Activated naive CD8-positive, alpha-beta T cell treated with anti-CD3 and anti-CD28 coated beads, Interleukin-2, amount 10 ng/mL, durations not matched to agents 7 days and 5 days (primary cell): ENCODE results near the gene CD19. TPM values are rescaled to one million over a fixed set of nuclear protein-coding genes. Genes with fewer than 3 reads are reported as not detected.

ENCODE experiments used
- ATAC-seq: fragments of 150-1000 bp; cut with Tn5 transposase; one replicate; pipeline ENCODE4 v1.10.0; 2021; ENCODE audit warnings: low read depth, moderate library complexity
- POLR2A ChIA-PET: fragments of 350-600 bp; sonication (Branson Sonifier 250); formaldehyde crosslinking; loops from one replicate; lab custom pipeline; 2021; ENCODE audit warnings: antibody characterized with exemption; lab: Charles Lee
- DNase-seq: peaks from one replicate; pipeline ENCODE4 v3.0.0; 2021
- H3K27ac Mint-ChIP-seq: one replicate; pipeline ENCODE4 v1.8.0; 2022; ENCODE audit warnings: mild to moderate bottlenecking, mixed read lengths
- H3K27me3 Mint-ChIP-seq: one replicate; pipeline ENCODE4 v1.8.0; 2022; ENCODE audit warnings: mild to moderate bottlenecking, moderate library complexity, mixed read lengths
- H3K36me3 Mint-ChIP-seq: one replicate; pipeline ENCODE4 v1.8.0; 2021; ENCODE audit warnings: mild to moderate bottlenecking, mixed read lengths
- H3K4me1 Mint-ChIP-seq: one replicate; pipeline ENCODE4 v1.8.0; 2021; ENCODE audit warnings: mixed read lengths
- H3K4me3 Mint-ChIP-seq: one replicate; pipeline ENCODE4 v1.8.0; 2022; ENCODE audit warnings: mild to moderate bottlenecking, moderate library complexity, mixed read lengths
- H3K9me3 Mint-ChIP-seq: one replicate; pipeline ENCODE4 v1.8.0; 2021; ENCODE audit warnings: mixed read lengths
- total RNA-seq, 2 experiments: library from RNA; stranded (reverse); gene quantifications; one replicate each; pipeline ENCODE4 v1.2.3, GENCODE V29; 2021

CD19 gene
- total RNA-seq, 2 experiments from 2014 or later, result 0.40 to 0.83 TPM

DNA sequence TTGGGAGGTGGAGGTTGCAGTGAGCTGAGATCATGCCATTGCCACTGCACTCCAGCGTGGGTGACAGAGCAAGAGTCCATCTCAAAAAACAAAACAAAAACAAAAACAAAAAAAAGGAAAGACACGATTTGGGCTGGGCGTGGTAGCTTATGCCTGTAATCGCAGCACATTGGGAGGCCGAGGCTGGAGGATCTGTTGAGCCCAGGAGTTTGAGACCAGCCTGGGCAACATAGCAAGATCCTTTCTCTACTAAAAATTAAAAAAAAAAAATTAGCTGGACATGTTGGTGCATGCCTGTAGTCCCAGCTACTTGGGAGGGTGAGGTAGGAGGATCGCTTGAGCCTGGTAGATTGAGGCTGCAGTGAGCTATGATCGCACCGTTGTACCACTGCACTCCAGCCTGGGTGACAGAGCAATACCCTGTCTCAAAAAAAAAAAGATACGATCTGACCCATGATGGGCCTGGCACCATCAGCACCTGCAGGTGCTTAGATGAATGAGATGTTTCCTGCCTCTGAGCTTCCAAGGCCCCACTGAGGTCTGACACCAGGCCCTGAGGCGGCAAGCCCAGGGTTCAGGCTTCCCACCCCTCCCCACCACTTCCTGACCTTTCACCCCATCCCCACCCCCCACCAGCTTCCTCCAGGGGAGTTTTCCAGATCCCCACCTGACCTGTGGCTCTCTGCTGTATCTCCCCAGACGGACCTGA lies 31.7 kb upstream of the CD19 start:
- Mint-ChIP-seq H3K9me3 (no peaks in the 10 kb centered on the region), H3K27ac (no peak overlapping the region), H3K4me1 (no peaks in the 10 kb centered on the region), H3K36me3 (no peaks in the 10 kb centered on the region), H3K4me3 (no peak overlapping the region), H3K27me3 (no peaks in the 10 kb centered on the region)
- no peak for DNase-seq
- ATAC-seq, result no peak
- POLR2A ChIA-PET, result interaction anchor here (0.7 to 1.0 kb wide), 2 partner anchors 19 to 52 kb away, joined by 3 read pairs; no protein-coding TSS in a partner anchor

DNA sequence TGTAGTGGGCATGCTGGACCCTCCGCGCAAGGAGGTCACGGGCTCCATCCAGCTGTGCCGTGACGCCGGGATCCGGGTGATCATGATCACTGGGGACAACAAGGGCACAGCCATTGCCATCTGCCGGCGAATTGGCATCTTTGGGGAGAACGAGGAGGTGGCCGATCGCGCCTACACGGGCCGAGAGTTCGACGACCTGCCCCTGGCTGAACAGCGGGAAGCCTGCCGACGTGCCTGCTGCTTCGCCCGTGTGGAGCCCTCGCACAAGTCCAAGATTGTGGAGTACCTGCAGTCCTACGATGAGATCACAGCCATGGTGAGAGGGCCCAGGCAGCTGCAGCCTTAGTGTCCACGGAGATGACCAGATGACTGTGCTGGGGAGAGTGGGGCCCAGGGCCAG lies 31.2 kb upstream of the CD19 start:
- no peak overlapping the region for H3K27ac Mint-ChIP-seq

DNA sequence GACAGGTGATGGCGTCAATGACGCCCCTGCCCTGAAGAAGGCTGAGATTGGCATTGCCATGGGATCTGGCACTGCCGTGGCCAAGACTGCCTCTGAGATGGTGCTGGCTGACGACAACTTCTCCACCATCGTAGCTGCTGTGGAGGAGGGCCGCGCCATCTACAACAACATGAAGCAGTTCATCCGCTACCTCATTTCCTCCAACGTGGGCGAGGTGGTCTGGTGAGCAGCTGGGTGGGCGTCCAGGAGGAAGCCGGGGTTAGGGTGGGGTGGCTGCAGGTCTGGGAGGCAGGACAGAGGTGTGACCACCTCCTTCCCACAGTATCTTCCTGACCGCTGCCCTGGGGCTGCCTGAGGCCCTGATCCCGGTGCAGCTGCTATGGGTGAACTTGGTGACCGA lies 29.9 kb upstream of the CD19 start:
- Mint-ChIP-seq H3K27me3 (no peaks in the 10 kb centered on the region), H3K4me1 (no peaks in the 10 kb centered on the region), H3K27ac (no peak overlapping the region), H3K36me3 (no peaks in the 10 kb centered on the region), H3K4me3 (no peak overlapping the region), H3K9me3 (no peaks in the 10 kb centered on the region)
- DNase-seq, result no peak
- no peak for ATAC-seq
- POLR2A ChIA-PET, result interaction anchor here (1.0 to 1.5 kb wide), 3 partner anchors 12 to 22 kb away, joined by 3 to 5 read pairs (median 4); no protein-coding TSS in a partner anchor

More for the DNA sequence above, 31.2 kb upstream of the CD19 start:
- Mint-ChIP-seq H3K27me3 (no peaks in the 10 kb centered on the region), H3K9me3 (no peaks in the 10 kb centered on the region), H3K36me3 (no peaks in the 10 kb centered on the region), H3K4me1 (no peaks in the 10 kb centered on the region), H3K4me3 (no peak overlapping the region)
- no peak for ATAC-seq
- POLR2A ChIA-PET, result interaction anchor here (1.0 kb wide), 1 partner anchor 51 kb away, joined by 3 read pairs; no protein-coding TSS in a partner anchor
- DNase-seq, result no peak

DNA sequence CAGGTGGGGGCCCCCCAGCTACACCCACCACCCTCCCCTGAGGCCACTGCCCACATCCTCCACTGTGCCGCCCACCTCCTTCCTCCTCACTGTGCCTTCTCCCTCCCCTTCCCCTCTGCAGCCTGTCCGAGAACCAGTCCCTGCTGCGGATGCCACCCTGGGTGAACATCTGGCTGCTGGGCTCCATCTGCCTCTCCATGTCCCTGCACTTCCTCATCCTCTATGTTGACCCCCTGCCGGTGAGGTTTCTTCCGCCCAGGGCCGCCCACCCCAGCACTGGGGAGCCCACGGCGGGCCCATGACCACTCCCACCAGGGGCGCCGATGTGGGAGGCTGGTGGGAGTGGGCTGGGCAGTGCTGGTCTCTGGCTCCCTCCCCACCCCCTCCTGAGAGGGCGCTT lies 28.9 kb upstream of the CD19 start:
- Mint-ChIP-seq H3K27ac (no peak overlapping the region), H3K4me3 (no peak overlapping the region)
- no peak for ATAC-seq

DNA sequence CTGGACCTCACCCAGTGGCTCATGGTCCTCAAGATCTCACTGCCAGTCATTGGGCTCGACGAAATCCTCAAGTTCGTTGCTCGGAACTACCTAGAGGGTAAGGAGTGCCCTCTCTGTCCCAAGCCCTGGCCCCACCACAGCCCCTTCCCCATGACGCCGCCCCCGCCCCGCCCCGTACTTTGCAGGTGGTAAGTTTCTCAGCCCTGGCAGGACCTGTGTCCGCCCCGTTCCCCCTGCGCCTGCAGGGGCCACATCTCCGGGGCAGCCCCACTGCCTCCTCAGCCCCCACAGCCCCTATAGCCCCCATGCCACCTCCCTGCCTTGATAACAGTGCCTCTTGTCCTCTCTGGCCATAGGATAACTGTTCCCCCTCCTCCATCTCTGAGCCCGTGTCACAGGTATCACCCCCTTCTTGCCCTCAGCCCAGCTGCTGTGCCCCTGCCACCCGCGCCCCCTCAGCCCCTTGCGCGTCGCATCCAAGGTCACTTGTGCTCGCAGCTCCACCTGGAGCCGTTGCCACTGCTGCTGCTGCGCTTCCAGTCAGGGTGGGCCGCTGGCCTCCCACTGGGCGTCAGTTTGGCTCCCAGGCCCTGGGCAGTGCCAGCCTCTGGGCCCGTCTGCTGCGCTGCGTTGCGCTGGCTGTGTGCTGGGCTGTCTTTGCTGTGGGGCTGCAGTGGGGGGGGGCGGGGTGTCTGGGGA lies 28.3 kb upstream of the CD19 start:
- no peaks in the 10 kb centered on the region for H3K27me3 Mint-ChIP-seq
- H3K9me3 Mint-ChIP-seq, result no peaks in the 10 kb centered on the region
- POLR2A ChIA-PET, result no interaction called here
- H3K27ac Mint-ChIP-seq, result no peak overlapping the region
- DNase-seq (no peak), ATAC-seq (no peak)
- H3K4me3 Mint-ChIP-seq, result no peak overlapping the region
- no peaks in the 10 kb centered on the region for H3K36me3 Mint-ChIP-seq
- no peaks in the 10 kb centered on the region for H3K4me1 Mint-ChIP-seq

More for the DNA sequence above, 28.9 kb upstream of the CD19 start:
- DNase-seq, result no peak
- no peaks in the 10 kb centered on the region for H3K9me3 Mint-ChIP-seq
- no peaks in the 10 kb centered on the region for H3K27me3 Mint-ChIP-seq
- H3K4me1 Mint-ChIP-seq, result no peaks in the 10 kb centered on the region
- POLR2A ChIA-PET, result interaction anchor here (1.0 to 1.5 kb wide), 3 partner anchors 11 to 23 kb away, joined by 3 to 5 read pairs (median 4); no protein-coding TSS in a partner anchor
- no peaks in the 10 kb centered on the region for H3K36me3 Mint-ChIP-seq

DNA sequence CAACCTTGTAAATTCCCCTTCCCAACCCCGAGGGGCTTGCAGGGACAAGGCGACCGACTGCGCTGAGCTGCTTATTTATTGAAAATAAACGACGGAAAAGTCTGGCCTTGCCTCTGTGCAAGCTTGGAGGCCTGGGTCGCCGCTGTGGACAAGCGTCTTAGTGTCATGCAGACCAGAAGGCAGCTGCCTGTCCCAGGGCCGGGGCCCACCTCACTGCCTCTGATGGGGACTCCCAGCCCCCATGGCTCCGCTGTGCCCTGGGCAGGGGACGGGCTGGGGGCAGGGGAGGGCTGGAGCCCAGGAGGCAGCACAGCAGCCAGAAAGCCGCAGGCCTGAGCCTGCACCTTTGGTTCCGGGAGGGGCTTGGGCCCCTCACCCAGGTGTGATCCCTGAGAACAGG lies 27.4 kb upstream of the CD19 start:
- POLR2A ChIA-PET, result no interaction called here
- H3K4me3 Mint-ChIP-seq, result no peak overlapping the region
- no peaks in the 10 kb centered on the region for H3K27me3 Mint-ChIP-seq
- H3K4me1 Mint-ChIP-seq, result no peaks in the 10 kb centered on the region
- no peaks in the 10 kb centered on the region for H3K36me3 Mint-ChIP-seq
- no peaks in the 10 kb centered on the region for H3K9me3 Mint-ChIP-seq
- no peak for ATAC-seq
- H3K27ac Mint-ChIP-seq, result no peak overlapping the region
- DNase-seq, result no peak

DNA sequence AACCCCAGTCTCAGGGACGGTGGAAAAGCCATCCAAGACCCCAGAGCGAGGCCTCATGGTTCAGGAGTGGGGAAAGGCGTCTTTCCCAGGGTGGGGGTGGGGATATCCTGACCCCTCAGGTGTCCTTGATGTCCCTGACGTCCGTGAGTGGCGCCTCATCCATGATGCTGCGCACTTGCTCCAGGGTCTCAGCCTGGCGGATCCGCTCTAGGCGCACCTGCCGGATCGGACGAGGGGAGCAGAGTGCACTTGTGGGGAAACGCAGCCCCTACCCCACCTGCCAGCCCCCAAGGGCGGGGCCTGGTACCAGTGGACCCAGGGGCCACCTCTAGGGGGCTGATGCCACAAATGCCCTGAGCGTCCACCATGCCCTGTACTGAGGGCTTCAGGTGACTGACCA lies 26.9 kb upstream of the CD19 start:
- ATAC-seq (no peak), DNase-seq (no peak)
- Mint-ChIP-seq H3K4me3 (no peak overlapping the region), H3K27ac (no peak overlapping the region), H3K36me3 (no peaks in the 10 kb centered on the region), H3K9me3 (no peaks in the 10 kb centered on the region), H3K4me1 (no peaks in the 10 kb centered on the region), H3K27me3 (no peaks in the 10 kb centered on the region)
- POLR2A ChIA-PET, result no interaction called here

DNA sequence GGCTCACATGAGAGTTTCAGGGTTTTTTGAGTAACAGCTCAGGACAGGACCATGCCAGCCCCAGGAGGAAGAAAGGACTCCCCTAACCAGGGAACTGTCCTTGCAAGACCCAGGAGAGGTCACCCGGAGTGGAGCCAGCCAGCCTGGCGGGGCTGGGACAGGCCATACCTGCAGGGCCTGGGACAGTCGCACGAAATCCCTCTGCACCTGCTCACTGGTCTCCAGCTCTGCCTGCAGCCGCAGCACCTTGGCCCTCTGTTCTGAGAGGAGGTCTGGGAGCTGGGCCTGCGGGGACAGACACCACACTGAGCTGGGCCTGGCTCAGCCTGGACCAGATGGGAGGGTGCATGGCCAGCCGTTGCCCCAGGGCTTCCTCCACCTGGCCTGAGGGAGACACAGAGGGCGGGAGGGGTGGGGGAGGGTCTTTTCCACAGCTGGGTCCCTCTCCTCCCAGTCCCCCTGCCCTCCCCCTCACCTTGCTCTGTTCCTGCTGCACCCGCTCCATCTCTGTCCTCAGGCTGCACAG lies 26.5 kb upstream of the CD19 start:
- H3K9me3 Mint-ChIP-seq, result no peaks in the 10 kb centered on the region
- H3K27ac Mint-ChIP-seq, result no peak overlapping the region
- no peak for DNase-seq
- no peaks in the 10 kb centered on the region for H3K36me3 Mint-ChIP-seq
- no peaks in the 10 kb centered on the region for H3K4me1 Mint-ChIP-seq
- H3K4me3 Mint-ChIP-seq, result no peak overlapping the region
- POLR2A ChIA-PET, result no interaction called here
- no peaks in the 10 kb centered on the region for H3K27me3 Mint-ChIP-seq
- ATAC-seq, result no peak

DNA sequence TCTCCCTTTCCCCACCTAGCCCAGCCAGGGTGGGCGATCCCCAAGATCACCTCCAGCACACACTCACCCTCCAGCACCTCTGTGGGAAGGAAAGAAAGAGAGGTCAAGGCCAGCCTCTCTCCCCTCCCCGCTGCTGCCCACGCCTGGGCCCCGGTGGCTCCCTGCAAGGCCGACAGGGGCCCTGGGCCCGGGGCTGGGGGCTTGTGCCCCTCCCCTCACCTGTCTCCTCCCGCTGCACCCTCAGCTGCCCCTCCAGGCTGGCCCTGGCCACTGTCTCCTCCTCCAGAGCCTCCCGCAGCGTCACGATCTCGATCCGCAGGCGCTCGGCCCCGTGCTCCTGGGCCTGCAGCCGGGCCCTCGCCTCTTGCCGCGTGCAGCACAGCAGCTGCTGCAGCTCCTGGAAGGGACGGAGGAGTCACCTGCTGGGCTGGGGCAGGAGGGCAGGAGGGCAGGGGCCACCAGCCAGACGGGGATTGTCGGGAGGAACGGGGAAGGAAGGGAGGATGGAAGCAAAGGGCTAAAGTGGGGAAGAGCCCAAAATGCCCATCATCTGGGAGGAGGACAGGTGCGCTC lies 25.9 kb upstream of the CD19 start:
- no peak for DNase-seq
- H3K4me3 Mint-ChIP-seq, result no peak overlapping the region
- no peaks in the 10 kb centered on the region for H3K27me3 Mint-ChIP-seq
- no peak overlapping the region for H3K27ac Mint-ChIP-seq
- POLR2A ChIA-PET, result no interaction called here
- no peaks in the 10 kb centered on the region for H3K4me1 Mint-ChIP-seq
- no peak for ATAC-seq
- no peaks in the 10 kb centered on the region for H3K9me3 Mint-ChIP-seq
- H3K36me3 Mint-ChIP-seq, result no peaks in the 10 kb centered on the region

DNA sequence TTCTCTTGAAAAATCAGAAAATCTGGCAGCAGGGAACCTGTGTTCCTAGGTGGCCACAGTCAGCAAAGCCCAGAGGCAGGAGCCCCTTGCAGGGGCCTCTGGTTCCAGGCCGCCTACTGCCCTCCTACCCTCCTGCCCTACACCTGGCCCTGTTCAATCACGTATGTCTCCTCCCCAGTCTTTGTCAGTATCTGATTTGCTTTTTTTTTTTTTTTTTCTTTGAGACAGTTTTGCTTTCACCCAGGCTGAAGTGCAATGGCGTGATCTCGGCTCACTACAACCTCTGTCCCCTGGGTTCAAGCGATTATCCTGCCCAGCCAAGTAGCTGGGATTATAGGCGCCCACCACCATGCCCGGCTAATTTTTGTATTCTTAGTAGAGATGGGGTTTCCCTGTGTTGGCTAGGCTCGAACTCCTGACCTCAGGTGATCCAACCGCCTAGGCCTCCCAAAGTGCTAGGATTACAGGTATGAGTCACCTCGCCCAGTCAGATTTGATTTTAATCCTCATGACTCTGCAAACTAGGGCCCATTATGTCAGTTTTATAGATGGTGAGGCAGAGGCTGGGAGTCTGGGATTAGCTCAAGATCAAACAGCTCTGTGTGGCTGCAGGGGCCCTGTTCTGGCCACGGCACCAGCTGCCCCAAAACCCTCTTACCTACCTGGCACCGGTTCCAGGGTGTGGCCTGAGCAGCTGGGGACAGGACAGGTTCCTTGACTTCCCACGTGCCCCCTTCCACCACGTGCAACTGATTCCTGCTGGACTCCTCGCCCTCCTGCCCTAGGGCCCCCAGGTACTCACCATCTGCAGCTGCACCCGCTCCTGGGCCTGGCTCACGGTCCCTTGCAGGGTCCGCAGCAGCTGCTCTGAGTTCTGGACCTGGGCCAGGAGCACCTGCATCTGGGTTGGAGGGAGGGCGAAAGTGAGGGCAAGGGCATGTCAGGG lies 21.4 kb upstream of the CD19 start:
- Mint-ChIP-seq H3K36me3 (peaks cover 6% of the 10 kb centered on the region), H3K4me1 (no peaks in the 10 kb centered on the region), H3K9me3 (no peaks in the 10 kb centered on the region), H3K4me3 (no peak overlapping the region), H3K27me3 (no peaks in the 10 kb centered on the region), H3K27ac (no peak overlapping the region)
- POLR2A ChIA-PET, result interaction anchor here (0.7 kb wide), 1 partner anchor 71 kb away, joined by 3 read pairs; no protein-coding TSS in a partner anchor
- DNase-seq (no peak), ATAC-seq (no peak)

DNA sequence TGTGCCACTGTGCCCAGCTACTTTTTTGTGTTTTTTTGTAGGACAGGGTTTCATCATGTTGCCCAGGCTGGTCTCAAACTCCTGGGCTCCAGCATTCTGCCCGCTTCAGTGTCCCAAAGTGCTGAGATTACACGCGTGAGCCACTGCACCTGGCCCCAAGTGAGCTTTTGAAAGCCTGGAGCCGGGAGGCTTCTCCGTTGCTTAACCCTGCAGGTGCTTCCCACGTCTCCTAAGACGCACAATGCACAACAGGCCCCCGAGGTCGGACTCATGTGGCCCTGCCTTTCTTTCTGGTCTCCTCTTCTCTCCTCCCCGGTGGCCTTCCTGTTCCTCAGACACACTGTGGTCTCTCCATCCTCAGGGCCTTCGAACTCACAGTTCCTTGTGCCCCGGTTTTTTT lies 19.2 kb upstream of the CD19 start:
- POLR2A ChIA-PET, result interaction anchor here (1.0 kb wide), 1 partner anchor 11 kb away, joined by 3 read pairs; no protein-coding TSS in a partner anchor
- no peak overlapping the region for H3K27ac Mint-ChIP-seq

DNA sequence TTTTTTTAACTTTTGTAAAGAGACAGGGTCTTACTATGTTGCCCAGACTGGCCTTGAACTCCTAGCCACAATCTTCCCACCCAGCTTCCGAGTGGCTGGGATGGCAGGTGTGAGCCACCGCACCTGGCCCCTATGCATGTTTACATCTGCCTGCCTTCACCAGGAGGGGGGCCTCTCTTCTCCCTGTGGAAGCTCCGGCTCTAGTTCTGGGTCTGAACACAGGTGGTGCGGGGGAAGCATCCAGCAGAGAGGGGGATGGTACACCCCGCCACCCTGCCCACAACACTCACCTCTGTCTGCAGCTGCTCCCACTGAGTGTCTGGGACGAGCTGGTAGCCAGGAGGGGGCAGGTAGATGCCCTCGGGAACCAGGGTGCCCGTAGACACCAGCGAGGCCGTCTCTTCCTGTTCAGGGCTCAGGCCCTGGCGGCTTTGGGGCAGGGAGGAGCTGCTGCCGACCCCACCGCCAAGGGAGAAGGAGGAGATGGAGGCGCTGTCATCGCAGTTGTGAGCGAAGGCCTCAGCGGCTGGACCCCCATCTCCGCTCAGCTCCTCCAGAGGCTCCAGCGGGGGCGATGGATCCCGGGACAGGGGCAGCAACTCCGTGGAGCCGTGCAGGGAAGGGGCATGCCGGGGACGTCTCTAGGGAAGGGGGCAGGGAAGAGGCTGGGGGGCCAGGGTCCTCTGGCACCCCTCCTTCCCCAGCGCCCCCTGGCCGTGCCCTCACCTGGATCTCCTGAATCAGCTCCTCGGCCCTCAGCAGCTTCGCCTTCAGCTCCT lies 17.6 kb upstream of the CD19 start:
- peaks cover 3% of the 10 kb centered on the region for H3K4me1 Mint-ChIP-seq
- H3K9me3 Mint-ChIP-seq, result no peaks in the 10 kb centered on the region
- H3K27me3 Mint-ChIP-seq, result no peaks in the 10 kb centered on the region
- POLR2A ChIA-PET, result interaction anchor here (1.0 to 1.4 kb wide), 2 partner anchors 12 to 91 kb away, joined by 4 to 6 read pairs; partner anchors contain the start of gene ATXN2L
- no peak overlapping the region for H3K4me3 Mint-ChIP-seq
- DNase-seq (no peak), ATAC-seq (no peak)
- H3K36me3 Mint-ChIP-seq, result peaks cover 12% of the 10 kb centered on the region
- H3K27ac Mint-ChIP-seq, result no peak overlapping the region

More for the DNA sequence above, 19.2 kb upstream of the CD19 start:
- Mint-ChIP-seq H3K4me3 (no peak overlapping the region), H3K4me1 (peaks cover 3% of the 10 kb centered on the region), H3K27me3 (no peaks in the 10 kb centered on the region), H3K9me3 (no peaks in the 10 kb centered on the region), H3K36me3 (peaks cover 12% of the 10 kb centered on the region)
- ATAC-seq, result no peak
- DNase-seq, result no peak
